B cell (primary cell): ENCODE results near the gene ABCD1. TPM values are rescaled to one million over a fixed set of nuclear protein-coding genes. Genes with fewer than 3 reads are reported as not detected.

Experiments
- ATAC-seq: fragments of 200-7000 bp; cut with Tn5 transposase; one replicate; pipeline ENCODE4 v1.10.0; 2021; ENCODE audit warnings: low read depth, mild to moderate bottlenecking, moderate number of reproducible peaks, moderate library complexity
- CTCF ChIA-PET: fragments of 350-600 bp; sonication (Branson Sonifier 250); formaldehyde crosslinking; loops from one replicate; lab custom pipeline; 2021; ENCODE audit warnings: antibody characterized with exemption, inconsistent platforms; lab: Charles Lee
- POLR2A ChIA-PET: fragments of 350-600 bp; sonication (Branson Sonifier 250); formaldehyde crosslinking; loops from one replicate; lab custom pipeline; 2021; ENCODE audit warnings: antibody characterized with exemption; lab: Charles Lee
- DNase-seq: peaks from one replicate; pipeline ENCODE4 v3.0.0; 2013
- H2AFZ ChIP-seq: 2 replicates; pipeline ENCODE4 v1.6.1; 2012; ENCODE audit warnings: mild to moderate bottlenecking, low read depth, low read length; ENCODE audit not compliant: insufficient read depth, poor library complexity, severe bottlenecking
- H3K27ac ChIP-seq, 2 donors: 1 replicate in 1 of 2; 2 replicates in 1 of 2; pipeline ENCODE4 v1.5.1; 2012 to 2013; ENCODE audit warnings: low read length in 2 of 2, mild to moderate bottlenecking in 2 of 2, moderate library complexity in 1 of 2
- H3K27me3 ChIP-seq, 4 experiments: fragments of 200-600 bp in 1 of 4; sonication (generic) in 1 of 4; replicated peaks in 1 of 4; 1 replicate in 2 of 4; 2 replicates in 2 of 4; pipeline versions ENCODE4 v1.6.1 to v1.7.0; 2013 to 2016; ENCODE audit warnings: low read length in 3 of 4, mild to moderate bottlenecking in 2 of 4, mixed read lengths in 1 of 4, moderate library complexity in 1 of 4; ENCODE audit not compliant: insufficient read depth in 4 of 4, control insufficient read depth in 3 of 4; ENCODE audit errors: control extremely low read depth in 1 of 4
- H3K36me3 ChIP-seq, 2 experiments: replicated peaks in 1 of 2; 1 replicate in 1 of 2; 2 replicates in 1 of 2; pipeline versions ENCODE4 v1.6.1 to v1.7.1; 2013; ENCODE audit warnings: low read length in 1 of 2; ENCODE audit not compliant: insufficient read depth in 2 of 2, control insufficient read depth in 1 of 2; ENCODE audit errors: control extremely low read depth in 1 of 2, extremely low read depth in 1 of 2
- H3K4me1 ChIP-seq, 2 donors: fragments of 200-600 bp in 1 of 2; sonication (generic) in 1 of 2; 1 replicate in 1 of 2; 2 replicates in 1 of 2; pipeline versions ENCODE4 v1.5.1 to v1.6.1; 2013 to 2017; ENCODE audit warnings: low read length in 2 of 2; ENCODE audit not compliant: control insufficient read depth in 2 of 2, insufficient read depth in 2 of 2
- H3K4me2 ChIP-seq: replicated peaks from 2 replicates; pipeline ENCODE3; 2012; ENCODE audit warnings: mild to moderate bottlenecking, low read depth, low read length; ENCODE audit not compliant: poor library complexity, severe bottlenecking
- H3K4me3 ChIP-seq, 5 experiments: fragments of 200-600 bp in 1 of 5; sonication (generic) in 1 of 5; 1 replicate in 3 of 5; 2 replicates in 2 of 5; pipeline versions ENCODE4 v1.5.1 to v1.7.0; 2011 to 2016; ENCODE audit warnings: low read length in 4 of 5, mild to moderate bottlenecking in 4 of 5, low read depth in 2 of 5, control low read depth in 1 of 5, moderate library complexity in 1 of 5; ENCODE audit not compliant: insufficient read depth in 1 of 5; ENCODE audit errors: control extremely low read depth in 1 of 5, extremely low read depth in 1 of 5
- H3K79me2 ChIP-seq: fragments of 200-600 bp; sonication (generic); one replicate; pipeline ENCODE4 v1.6.0; 2016; ENCODE audit warnings: low read length; ENCODE audit not compliant: control insufficient read depth, insufficient read depth
- H3K9ac ChIP-seq: fragments of 200-600 bp; sonication (generic); 2 replicates; pipeline ENCODE4 v1.6.1; 2017; ENCODE audit warnings: mild to moderate bottlenecking, low read length, moderate library complexity
- H3K9me3 ChIP-seq, 3 donors: one replicate each; pipeline versions ENCODE4 v1.6.1 to v1.7.1; 2013; ENCODE audit warnings: low read length in 2 of 3; ENCODE audit not compliant: control insufficient read depth in 2 of 3, insufficient read depth in 1 of 3; ENCODE audit errors: control extremely low read depth in 1 of 3
- H4K20me1 ChIP-seq: 2 replicates; pipeline ENCODE4 v1.6.0; 2012; ENCODE audit warnings: mild to moderate bottlenecking, low read length; ENCODE audit not compliant: insufficient read depth, control insufficient read depth, poor library complexity, severe bottlenecking
- H3K27ac Mint-ChIP-seq: one replicate; pipeline ENCODE4 v1.8.0; 2021; ENCODE audit warnings: mixed read lengths
- H3K27me3 Mint-ChIP-seq: one replicate; pipeline ENCODE4 v1.8.0; 2021; ENCODE audit warnings: mixed read lengths
- H3K4me1 Mint-ChIP-seq: one replicate; pipeline ENCODE4 v1.8.0; 2021; ENCODE audit warnings: mixed read lengths
- H3K4me3 Mint-ChIP-seq: one replicate; pipeline ENCODE4 v1.8.0; 2021; ENCODE audit warnings: mixed read lengths
- H3K9me3 Mint-ChIP-seq: one replicate; pipeline ENCODE4 v1.8.0; 2022; ENCODE audit warnings: mixed read lengths; ENCODE audit not compliant: insufficient read depth
- EZH2 ChIP-seq: IDR thresholded peaks from 2 replicates; pipeline ENCODE4 v1.6.1; 2012; ENCODE audit warnings: borderline replicate concordance, low read depth, mild to moderate bottlenecking, moderate library complexity, low read length; ENCODE audit not compliant: insufficient read depth, poor library complexity, severe bottlenecking
- WGBS: methylation state at CpG from one replicate; pipeline ENCODE4 v1.1.5; 2013; ENCODE audit warnings: missing lambda C conversion rate; ENCODE audit not compliant: insufficient coverage; 5-methylcytosine and 5-hydroxymethylcytosine counted together
- intact Hi-C: fragments of 100-400 bp; cut with micrococcal nuclease; formaldehyde crosslinking; loops from one replicate; pipeline ENCODE4 v1.10.0; 2022
- polyA plus RNA-seq: library from polyadenylated mRNA; depleted of rRNA; stranded (reverse); fragments of >200 nt; gene quantifications from 2 replicates; pipeline ENCODE4 v1.2.3, GENCODE V29; 2012
- total RNA-seq, 2 donors: library from RNA; stranded (reverse); fragments of 120-200 nt in 1 of 2; gene quantifications; 1 replicate in 1 of 2; 2 replicates in 1 of 2; pipeline versions ENCODE4 v1.2.3 to v1.2.4, GENCODE V29; 2013 to 2022
- TF ChIP-seq, protein P1 (sequence below): fragments of 200-600 bp; IDR thresholded peaks from one replicate; pipeline ENCODE4 v1.8.0; 2022; ENCODE audit warnings: antibody characterized with exemption, mild to moderate bottlenecking

ABCD1 gene
- total and polyA plus RNA-seq, 2 donors (not counting 1 experiment from before 2014, with no cell fraction given): 9.7 to 12.2 TPM

DNA sequence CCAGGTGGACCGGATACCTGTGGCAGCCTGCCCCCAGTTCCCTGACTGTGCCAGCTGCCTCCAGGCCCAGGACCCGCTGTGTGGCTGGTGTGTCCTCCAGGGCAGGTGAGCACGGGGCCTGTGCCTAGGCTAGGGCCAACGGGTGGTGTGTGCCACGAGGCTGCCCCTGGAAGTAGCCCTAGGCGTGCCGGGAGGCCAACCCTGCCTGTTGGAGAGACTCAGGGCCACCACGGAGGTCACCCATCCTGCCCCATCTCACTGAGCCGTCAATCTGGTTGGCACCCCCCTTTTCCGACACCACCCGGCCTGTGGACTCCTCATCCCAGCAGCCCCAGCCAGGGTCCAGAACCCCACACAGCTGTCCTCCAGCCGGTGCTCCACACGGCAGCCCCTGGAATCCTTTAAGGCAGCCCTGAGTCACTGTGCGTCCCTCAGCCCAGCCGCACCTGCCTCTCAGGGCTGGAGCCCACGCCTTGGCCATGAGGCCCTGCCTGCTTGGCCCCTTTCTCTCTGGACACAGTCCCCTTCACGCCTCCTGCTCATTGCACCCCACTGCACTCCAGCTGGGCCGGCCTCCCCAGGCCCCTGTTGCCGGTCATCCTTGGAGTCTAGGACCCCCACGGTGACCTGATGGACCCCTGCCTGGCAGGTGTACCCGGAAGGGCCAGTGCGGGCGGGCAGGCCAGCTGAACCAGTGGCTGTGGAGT, 44.7 kb downstream of the ABCD1 start:
- H3K9me3 ChIP-seq: no peaks in the 10 kb centered on the region
- Mint-ChIP-seq H3K4me3 (no peak overlapping the region), H3K4me1 (peaks cover 9% of the 10 kb centered on the region), H3K27ac (no peak overlapping the region), H3K9me3 (no peaks in the 10 kb centered on the region), H3K27me3 (no peaks in the 10 kb centered on the region)
- ATAC-seq: no peak
- no peaks in the 10 kb centered on the region for H4K20me1 ChIP-seq
- no peak overlapping the region for H2AFZ ChIP-seq
- ChIA-PET CTCF (no interaction called here), POLR2A (interaction anchor here (0.6 kb wide), 1 partner anchor 176 kb away, joined by 4 read pairs; no protein-coding TSS in a partner anchor)
- H3K4me1 ChIP-seq: peaks cover 0 to 11% of the 10 kb centered on the region in 2 donors
- no peak for DNase-seq
- WGBS: 87% methylated on average over 13 of the region's 23 CpGs
- TF ChIP-seq EZH2: no peak
- TF ChIP-seq, protein P1, sequence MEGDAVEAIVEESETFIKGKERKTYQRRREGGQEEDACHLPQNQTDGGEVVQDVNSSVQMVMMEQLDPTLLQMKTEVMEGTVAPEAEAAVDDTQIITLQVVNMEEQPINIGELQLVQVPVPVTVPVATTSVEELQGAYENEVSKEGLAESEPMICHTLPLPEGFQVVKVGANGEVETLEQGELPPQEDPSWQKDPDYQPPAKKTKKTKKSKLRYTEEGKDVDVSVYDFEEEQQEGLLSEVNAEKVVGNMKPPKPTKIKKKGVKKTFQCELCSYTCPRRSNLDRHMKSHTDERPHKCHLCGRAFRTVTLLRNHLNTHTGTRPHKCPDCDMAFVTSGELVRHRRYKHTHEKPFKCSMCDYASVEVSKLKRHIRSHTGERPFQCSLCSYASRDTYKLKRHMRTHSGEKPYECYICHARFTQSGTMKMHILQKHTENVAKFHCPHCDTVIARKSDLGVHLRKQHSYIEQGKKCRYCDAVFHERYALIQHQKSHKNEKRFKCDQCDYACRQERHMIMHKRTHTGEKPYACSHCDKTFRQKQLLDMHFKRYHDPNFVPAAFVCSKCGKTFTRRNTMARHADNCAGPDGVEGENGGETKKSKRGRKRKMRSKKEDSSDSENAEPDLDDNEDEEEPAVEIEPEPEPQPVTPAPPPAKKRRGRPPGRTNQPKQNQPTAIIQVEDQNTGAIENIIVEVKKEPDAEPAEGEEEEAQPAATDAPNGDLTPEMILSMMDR: no peak
- no peaks in the 10 kb centered on the region for H3K79me2 ChIP-seq
- no peak overlapping the region for H3K9ac ChIP-seq
- H3K36me3 ChIP-seq: no peaks in the 10 kb centered on the region
- no peak overlapping the region for H3K4me3 ChIP-seq
- no peak overlapping the region for H3K27ac ChIP-seq
- intact Hi-C loops: no loop called here
- no peak overlapping the region for H3K4me2 ChIP-seq
- H3K27me3 ChIP-seq: no peaks in the 10 kb centered on the region

GRCh38 chrX:153769865-153770600, 45.4 kb downstream of the ABCD1 start:
- H3K79me2 ChIP-seq: no peaks in the 10 kb centered on the region
- intact Hi-C loops: no loop called here
- H3K4me2 ChIP-seq: no peak overlapping the region
- WGBS: 84% methylated on average over 20 of the region's 25 CpGs
- no peaks in the 10 kb centered on the region for H3K9me3 Mint-ChIP-seq
- H3K9me3 ChIP-seq: no peaks in the 10 kb centered on the region
- no peak overlapping the region for H2AFZ ChIP-seq
- DNase-seq: no peak
- ChIA-PET POLR2A (interaction anchor here (0.6 kb wide), 1 partner anchor 175 kb away, joined by 4 read pairs; no protein-coding TSS in a partner anchor), CTCF (no interaction called here)
- no peak for ATAC-seq
- H3K27me3 Mint-ChIP-seq: no peaks in the 10 kb centered on the region
- H3K4me3 Mint-ChIP-seq: no peak overlapping the region
- H3K27me3 ChIP-seq: no peaks in the 10 kb centered on the region
- no peak overlapping the region for H3K27ac ChIP-seq
- H4K20me1 ChIP-seq: no peaks in the 10 kb centered on the region
- H3K9ac ChIP-seq: no peak overlapping the region
- H3K4me3 ChIP-seq: no peak overlapping the region
- peaks cover 9% of the 10 kb centered on the region for H3K4me1 Mint-ChIP-seq
- H3K36me3 ChIP-seq: no peaks in the 10 kb centered on the region
- no peak for TF ChIP-seq EZH2
- TF ChIP-seq, protein P1: no peak
- no peak overlapping the region for H3K27ac Mint-ChIP-seq
- peaks cover 0 to 11% of the 10 kb centered on the region in 2 donors for H3K4me1 ChIP-seq
